ENCODE results near the gene NLRC5. TPM values are rescaled to one million over a fixed set of nuclear protein-coding genes. Genes with fewer than 3 reads are reported as not detected.

Gene NLRC5
- total RNA-seq, 2 experiments from 2014 or later = 142 to 151 TPM

DNA sequence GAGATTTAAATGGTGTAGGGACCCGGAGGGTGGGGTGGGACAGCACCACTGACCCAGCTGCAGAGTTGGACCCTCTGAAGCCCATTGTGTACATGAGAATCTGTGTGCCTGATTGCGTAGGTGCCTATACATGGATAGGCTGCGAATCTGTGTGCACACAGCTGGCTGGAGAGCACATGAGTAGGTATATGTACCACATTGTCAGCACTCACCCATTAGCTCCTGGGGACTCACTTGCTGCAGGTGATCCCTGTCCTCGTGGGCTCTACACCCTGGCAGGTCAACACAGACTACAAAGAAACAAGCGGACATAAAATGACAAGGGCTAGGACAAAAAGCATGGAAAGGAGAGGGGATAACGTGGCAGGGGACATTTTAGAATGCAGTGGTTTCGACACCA, 38.9 kb upstream of the NLRC5 start:
- Mint-ChIP-seq H3K9me3 (no peaks in the 10 kb centered on the region), H3K36me3 (peaks cover 9% of the 10 kb centered on the region), H3K27ac (no peak overlapping the region), H3K4me1 (peaks cover 18% of the 10 kb centered on the region), H3K4me3 (no peak overlapping the region), H3K27me3 (no peaks in the 10 kb centered on the region)
- DNase-seq = no peak

DNA sequence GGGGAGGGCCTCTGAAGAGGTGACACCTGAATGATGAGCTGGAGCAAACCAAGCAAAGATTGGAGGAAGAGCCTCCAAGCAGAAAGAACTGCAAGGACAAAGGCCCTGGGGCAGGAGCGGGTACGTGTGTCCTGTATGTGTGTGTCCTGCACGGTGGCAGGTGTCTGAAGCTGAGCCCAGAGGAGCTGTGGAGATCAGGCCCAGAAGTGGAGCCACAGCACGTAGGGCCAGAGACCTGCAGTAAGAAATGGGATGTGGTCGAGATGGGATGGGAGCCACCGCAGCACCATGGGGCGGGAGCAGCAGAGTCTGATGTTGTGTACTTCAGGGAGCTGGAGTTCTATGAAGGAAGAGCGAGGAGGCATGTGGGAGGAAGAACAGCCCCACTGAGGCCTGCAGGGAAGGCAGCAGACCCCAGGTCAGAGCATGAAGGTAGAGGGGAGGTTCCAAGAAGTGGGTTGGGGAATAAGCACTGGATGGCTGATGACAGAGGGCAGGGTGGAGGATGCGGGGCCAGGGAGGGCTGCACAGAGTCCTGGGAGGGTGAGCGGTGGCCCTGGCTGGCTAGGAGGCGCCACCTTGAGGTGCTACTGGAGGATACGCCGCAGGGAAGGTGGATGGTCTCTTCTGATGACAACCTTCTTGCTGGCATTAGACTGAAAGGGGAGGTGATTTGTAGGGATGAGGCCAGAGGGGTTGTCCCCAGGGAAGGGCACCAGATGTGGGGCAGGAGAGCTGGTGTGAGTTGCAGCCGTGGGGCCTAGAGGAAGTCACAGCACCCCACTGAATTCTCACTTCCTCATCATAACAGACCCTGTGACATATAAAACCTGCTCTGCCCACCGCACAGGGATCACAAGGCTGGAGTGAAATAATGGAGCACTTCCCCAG, 38.2 kb upstream of the NLRC5 start:
- Mint-ChIP-seq H3K4me3 (no peak overlapping the region), H3K36me3 (peaks cover 5% of the 10 kb centered on the region), H3K27me3 (no peaks in the 10 kb centered on the region), H3K4me1 (peaks cover 16% of the 10 kb centered on the region), H3K27ac (no peak overlapping the region), H3K9me3 (no peaks in the 10 kb centered on the region)
- DNase-seq = peak; percentile 68

DNA sequence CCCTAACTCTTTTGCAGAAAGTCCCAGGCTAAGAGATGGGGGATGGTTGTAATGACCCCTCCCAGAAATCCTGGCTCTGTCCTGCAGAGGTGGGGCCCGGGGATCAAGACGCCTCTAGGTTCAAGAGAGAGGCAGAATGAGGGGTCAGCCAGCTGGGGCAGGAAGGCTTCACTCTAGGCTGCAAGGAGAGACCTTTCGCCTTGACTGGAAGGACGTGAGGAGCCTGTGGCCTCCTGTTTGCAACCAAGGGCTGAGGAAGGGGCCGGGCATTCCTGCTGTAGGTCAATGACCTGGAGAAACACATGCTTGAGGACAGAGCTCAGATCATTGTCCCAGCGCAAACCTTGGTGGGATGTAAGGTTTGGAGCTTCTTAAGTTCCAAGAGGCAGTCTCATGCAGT, 36.4 kb upstream of the NLRC5 start:
- no peak overlapping the region for H3K27ac Mint-ChIP-seq
- H3K36me3 Mint-ChIP-seq = no peaks in the 10 kb centered on the region
- no peaks in the 10 kb centered on the region for H3K9me3 Mint-ChIP-seq
- no peaks in the 10 kb centered on the region for H3K27me3 Mint-ChIP-seq
- DNase-seq = no peak
- H3K4me1 Mint-ChIP-seq = peaks cover 12% of the 10 kb centered on the region
- no peak overlapping the region for H3K4me3 Mint-ChIP-seq

DNA sequence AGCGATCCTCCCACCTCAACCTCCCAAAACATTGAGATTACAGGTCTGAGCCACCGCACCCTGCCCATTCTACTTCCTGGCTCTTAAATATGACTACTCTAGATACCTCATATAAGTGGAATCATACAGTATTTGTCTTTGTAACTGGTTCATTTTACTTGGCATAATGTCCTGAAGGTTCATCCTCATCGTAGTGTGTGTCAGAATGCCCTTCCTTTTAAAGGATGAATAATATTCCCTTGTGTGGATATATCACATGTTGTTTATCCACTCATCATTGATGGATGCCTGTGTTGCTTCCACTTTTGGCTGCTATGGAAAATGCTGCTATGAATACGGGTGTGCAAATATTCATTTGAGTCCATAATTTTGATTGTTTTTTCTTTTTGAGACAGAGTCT, 33.3 kb upstream of the NLRC5 start:
- Mint-ChIP-seq H3K27me3 (no peaks in the 10 kb centered on the region), H3K9me3 (no peaks in the 10 kb centered on the region), H3K27ac (no peak overlapping the region), H3K4me1 (peaks cover 5% of the 10 kb centered on the region), H3K4me3 (no peak overlapping the region), H3K36me3 (no peaks in the 10 kb centered on the region)
- no peak for DNase-seq

DNA sequence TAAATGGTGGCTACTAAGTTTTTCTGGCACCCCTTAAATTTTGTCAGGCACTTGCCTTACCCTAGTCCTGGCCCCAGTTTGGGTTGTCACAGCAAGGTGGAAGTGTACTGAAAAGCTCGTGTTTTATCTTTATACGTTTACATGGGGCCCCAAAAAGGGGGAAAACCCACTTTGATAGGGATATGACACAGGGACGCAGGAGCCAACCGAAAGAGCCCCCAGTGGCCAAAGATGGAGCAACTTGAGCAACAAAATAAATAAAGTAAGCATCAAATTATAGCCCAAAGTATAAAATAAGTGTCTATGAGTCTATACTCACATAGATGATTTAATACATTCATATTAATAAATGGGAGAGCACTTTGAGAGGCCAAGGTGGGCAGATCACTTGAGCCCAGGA, 32.6 kb upstream of the NLRC5 start:
- DNase-seq = no peak
- no peaks in the 10 kb centered on the region for H3K36me3 Mint-ChIP-seq
- H3K27ac Mint-ChIP-seq = no peak overlapping the region
- no peaks in the 10 kb centered on the region for H3K4me1 Mint-ChIP-seq
- H3K9me3 Mint-ChIP-seq = no peaks in the 10 kb centered on the region
- no peaks in the 10 kb centered on the region for H3K27me3 Mint-ChIP-seq
- no peak overlapping the region for H3K4me3 Mint-ChIP-seq

DNA sequence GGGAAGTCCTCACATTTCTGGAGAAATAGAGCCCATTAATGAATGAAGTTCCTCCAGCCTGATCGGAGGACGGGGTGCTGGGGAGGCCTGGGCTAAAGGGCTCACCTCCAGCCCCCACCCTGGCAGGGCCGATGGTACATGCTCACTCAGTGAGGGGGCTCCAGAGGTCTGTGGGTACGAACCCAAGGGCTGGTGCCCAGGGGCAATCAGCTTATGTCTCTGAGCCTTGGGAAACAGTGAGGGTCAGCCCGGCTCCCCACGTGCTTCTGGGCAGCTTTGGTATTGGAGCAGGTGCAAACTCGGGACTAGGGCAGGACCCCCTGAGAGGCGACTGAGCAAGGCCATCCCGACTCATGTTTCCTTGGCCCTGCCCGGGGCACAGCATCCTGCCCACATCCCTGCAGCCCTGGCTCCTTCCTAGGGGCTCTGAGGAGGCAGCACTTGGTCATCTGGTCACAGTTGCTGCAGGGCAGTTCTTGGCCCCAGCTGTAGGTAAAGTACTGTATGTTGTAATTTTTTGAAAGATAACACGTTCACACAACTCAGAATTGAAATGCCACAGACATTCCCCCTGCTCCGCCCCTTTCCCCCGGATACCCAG, 28.6 kb upstream of the NLRC5 start:
- no peaks in the 10 kb centered on the region for H3K27me3 Mint-ChIP-seq
- H3K9me3 Mint-ChIP-seq = no peaks in the 10 kb centered on the region
- no peak overlapping the region for H3K4me3 Mint-ChIP-seq
- DNase-seq = no peak
- H3K27ac Mint-ChIP-seq = no peak overlapping the region
- no peaks in the 10 kb centered on the region for H3K36me3 Mint-ChIP-seq
- H3K4me1 Mint-ChIP-seq = peaks cover 16% of the 10 kb centered on the region

DNA sequence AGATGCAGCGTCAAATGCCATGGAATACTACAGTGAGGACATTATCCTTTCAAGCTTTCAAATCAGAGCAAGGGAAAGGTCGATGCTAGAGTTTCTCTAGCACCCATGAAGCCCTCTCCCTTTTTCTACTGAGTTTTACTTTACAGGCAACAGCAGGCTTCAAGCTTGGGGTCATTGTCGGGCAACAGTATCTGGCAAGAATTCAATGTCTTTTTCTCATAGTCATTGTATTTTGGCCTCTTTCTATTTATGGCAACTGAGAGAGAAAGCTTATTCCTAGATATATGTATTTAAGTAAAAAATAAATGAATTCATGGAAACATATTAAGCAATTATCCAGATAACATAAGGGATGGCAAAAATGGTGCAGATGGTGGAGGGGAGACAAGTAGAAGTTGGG, 28.0 kb upstream of the NLRC5 start:
- Mint-ChIP-seq H3K9me3 (no peaks in the 10 kb centered on the region), H3K4me1 (peaks cover 22% of the 10 kb centered on the region), H3K4me3 (no peak overlapping the region), H3K36me3 (no peaks in the 10 kb centered on the region), H3K27ac (no peak overlapping the region), H3K27me3 (no peaks in the 10 kb centered on the region)
- no peak for DNase-seq

DNA sequence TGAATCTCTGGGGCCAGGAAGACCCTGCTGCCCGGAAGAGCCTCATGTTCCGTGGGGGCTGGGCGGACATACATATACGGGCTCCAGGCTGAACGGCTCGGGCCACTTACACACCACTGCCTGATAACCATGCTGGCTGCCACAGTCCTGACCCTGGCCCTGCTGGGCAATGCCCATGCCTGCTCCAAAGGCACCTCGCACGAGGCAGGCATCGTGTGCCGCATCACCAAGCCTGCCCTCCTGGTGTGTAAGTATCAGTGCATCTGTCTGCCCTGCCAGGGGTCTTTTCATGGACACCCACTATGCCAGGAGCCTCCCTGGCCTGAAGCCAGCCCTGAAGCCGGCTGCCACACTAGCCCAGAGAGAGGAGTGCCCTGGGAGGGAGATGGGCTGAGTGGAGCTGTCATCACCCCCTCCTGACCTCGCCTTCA, 27.5 kb upstream of the NLRC5 start, which contains the start of gene CETP:
CETP (plus strand) TSS at position 100 of the 431 bp plus-strand sequence; CDS start at position 130, 30 bp downstream.
- no peaks in the 10 kb centered on the region for H3K9me3 Mint-ChIP-seq
- H3K27ac Mint-ChIP-seq = no peak within 1 kb of the TSS
- no peaks in the 10 kb centered on the region for H3K36me3 Mint-ChIP-seq

DNA sequence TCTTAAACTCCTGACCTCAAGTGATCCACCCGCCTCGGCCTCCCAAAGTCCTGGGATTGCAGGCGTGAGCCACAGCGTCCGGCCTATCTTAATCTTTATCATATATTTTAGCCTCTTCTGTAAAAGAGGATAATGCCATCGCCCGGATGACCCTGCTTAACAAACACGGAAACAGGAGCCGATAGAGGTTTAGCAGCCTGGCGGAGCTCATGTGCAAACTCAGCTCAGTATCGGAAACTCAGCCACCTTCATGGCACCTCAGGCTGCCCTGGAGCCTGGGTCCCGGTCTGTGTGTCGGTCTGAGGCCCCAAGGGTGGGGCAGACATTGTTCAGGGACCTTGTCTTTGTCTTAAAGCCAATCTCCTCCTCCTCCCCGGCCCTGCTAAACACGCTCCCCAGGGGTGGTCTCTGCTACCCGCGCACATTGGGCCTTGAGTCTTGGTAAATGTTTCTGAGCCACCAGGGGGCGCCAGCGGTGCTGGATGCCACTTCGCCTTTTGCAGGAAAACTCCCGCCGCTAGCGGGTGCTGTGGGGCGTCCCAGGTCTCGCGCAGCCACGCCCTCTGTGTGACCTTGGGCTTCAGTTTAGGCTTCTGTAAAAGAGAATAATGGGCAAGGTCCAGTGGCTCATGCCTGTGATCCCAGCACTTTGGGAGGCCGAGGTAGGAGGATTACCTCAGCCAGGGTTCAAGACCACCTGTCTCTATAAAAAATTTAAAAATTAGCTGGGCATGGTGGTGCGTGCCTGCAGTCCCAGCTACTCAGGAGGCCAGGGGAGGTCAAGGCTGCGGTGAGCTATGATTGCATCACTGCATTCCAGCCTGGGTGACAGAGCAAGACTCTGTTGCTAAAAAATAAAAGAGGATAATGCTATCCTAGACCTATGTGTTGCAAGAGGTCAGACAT, 24.9 kb upstream of the NLRC5 start:
- Mint-ChIP-seq H3K9me3 (no peaks in the 10 kb centered on the region), H3K4me1 (peaks cover 22% of the 10 kb centered on the region), H3K27me3 (no peaks in the 10 kb centered on the region), H3K27ac (peak overlapping the region; percentile 87), H3K4me3 (no peak overlapping the region), H3K36me3 (no peaks in the 10 kb centered on the region)
- DNase-seq = peak; percentile 93

More for the DNA sequence above, 27.5 kb upstream of the NLRC5 start, which contains the start of gene CETP:
- Mint-ChIP-seq H3K27me3 (no peaks in the 10 kb centered on the region), H3K4me3 (no peak within 1 kb of the TSS), H3K4me1 (peaks cover 22% of the 10 kb centered on the region)
- no peak for DNase-seq

DNA sequence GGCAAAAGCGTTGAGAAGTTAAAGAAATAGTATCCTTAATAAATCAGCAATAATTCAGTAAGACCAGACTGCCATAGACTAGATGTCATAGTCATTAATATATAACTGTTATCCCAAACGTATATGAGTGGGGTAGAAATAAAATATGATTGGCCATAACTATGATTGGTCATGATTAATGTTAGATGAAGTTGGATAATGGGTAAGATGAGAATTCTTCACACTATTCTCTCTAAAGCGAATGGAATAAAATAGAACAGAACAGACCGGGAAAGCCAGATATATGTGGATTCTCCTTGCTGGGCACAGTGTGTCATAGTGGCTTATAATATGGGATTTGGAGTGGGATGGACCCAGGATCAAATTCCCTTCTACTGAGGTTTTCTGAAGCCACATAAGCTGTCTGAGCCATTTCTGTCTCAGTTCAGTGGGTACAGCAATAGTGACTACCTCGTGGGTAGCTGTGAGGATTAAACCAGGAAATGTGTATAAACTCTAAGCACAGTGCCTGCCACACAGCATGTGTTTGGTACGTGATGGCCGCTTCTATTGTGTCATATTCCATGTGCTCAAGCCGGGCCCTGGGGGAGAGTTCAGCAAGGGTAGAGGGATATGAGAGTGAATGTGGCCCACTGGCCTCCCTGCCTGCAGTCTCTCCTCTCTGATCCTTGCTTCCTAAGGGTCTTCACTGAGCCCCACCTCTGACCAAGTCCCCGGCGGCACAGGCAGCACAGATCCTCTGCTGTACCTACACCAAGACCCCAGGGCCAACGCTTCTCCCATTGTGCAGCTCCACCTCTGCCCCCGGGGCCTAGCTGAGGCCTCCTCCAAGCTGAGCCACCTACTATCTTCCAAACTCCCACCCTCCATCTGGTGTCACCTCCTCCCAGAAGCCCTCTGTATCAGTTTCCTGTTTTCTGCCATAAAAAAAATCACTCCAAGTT, 23.9 kb upstream of the NLRC5 start:
- DNase-seq = no peak
- H3K4me1 Mint-ChIP-seq = peaks cover 22% of the 10 kb centered on the region
- no peaks in the 10 kb centered on the region for H3K36me3 Mint-ChIP-seq
- no peaks in the 10 kb centered on the region for H3K27me3 Mint-ChIP-seq
- H3K9me3 Mint-ChIP-seq = no peaks in the 10 kb centered on the region
- peak overlapping the region; percentile 87 for H3K27ac Mint-ChIP-seq
- H3K4me3 Mint-ChIP-seq = peak overlapping the region; percentile 22

DNA sequence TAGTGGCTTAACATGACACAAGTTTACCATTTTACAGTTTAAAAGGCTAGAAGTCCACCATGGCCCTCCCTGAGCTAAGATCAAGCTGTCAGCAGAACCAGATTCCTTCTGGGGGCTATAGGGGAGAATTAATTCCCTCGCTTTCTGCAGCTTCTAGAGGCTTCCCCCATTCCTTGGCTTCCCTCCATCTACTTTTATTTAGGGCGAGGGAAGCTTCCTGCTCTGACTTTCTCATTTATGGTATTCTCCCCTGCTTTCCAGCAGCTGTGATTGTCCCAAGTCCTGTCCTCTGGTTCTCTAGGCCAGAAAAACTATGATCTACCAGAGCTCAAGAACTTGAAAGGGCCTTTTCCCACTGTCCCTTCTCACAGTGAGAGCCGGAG, 23.3 kb upstream of the NLRC5 start:
- Mint-ChIP-seq H3K36me3 (no peaks in the 10 kb centered on the region), H3K27ac (peak overlapping the region; percentile 87), H3K4me3 (peak overlapping the region; percentile 22), H3K27me3 (no peaks in the 10 kb centered on the region), H3K4me1 (peaks cover 23% of the 10 kb centered on the region), H3K9me3 (no peaks in the 10 kb centered on the region)
- no peak for DNase-seq

DNA sequence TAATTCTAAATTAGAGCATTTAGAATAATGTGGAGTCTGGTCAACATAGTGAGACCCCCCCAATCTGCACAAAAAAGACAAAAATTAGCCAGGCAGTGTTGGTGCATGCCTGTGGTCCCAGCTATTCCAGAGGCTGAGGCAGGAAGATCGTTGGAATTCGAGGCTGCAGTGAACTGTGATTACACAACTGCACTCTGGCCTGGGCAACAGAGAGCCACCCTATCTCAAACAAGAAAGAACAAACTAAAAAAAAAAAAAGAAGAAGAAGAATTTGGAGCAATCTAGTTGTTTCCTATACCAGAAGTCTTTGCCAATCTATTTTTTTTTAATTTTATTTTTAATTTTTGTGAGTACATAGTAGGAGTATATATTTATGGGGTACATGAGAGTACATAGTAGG, 21.6 kb upstream of the NLRC5 start:
- no peak overlapping the region for H3K4me3 Mint-ChIP-seq
- DNase-seq = no peak
- H3K36me3 Mint-ChIP-seq = no peaks in the 10 kb centered on the region
- no peaks in the 10 kb centered on the region for H3K9me3 Mint-ChIP-seq
- H3K27me3 Mint-ChIP-seq = no peaks in the 10 kb centered on the region
- H3K4me1 Mint-ChIP-seq = peaks cover 26% of the 10 kb centered on the region
- no peak overlapping the region for H3K27ac Mint-ChIP-seq

DNA sequence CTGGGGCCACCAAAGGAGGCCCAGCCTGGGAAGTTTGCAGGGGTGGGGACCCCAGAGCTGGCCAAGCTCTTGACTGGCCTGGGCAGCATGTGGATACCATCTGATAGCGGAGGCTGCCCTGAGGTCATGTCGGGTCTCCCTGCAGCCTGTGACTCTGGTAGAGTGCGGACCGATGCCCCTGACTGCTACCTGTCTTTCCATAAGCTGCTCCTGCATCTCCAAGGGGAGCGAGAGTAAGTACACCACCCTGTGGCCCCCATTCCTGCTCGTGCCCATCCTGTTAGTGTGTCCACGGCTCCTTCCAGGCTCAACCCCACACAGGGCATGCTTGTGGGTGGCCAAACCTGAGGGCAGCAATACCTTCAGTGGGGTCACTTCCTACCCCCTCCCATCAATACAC, 19.6 kb upstream of the NLRC5 start:
- H3K36me3 Mint-ChIP-seq = no peaks in the 10 kb centered on the region
- no peaks in the 10 kb centered on the region for H3K27me3 Mint-ChIP-seq
- peaks cover 34% of the 10 kb centered on the region for H3K4me1 Mint-ChIP-seq
- no peak overlapping the region for H3K4me3 Mint-ChIP-seq
- H3K27ac Mint-ChIP-seq = no peak overlapping the region
- no peak for DNase-seq
- no peaks in the 10 kb centered on the region for H3K9me3 Mint-ChIP-seq

Data from activated naive CD8-positive, alpha-beta T cell treated with anti-CD3 and anti-CD28 coated beads for 36 hours (primary cell).